Chondrocyte (in vitro differentiated cells): ENCODE measurements around the gene LRRC75B. TPM values are rescaled to one million over a fixed set of nuclear protein-coding genes. Genes with fewer than 3 reads are reported as not detected.

Experiments
- DNase-seq: peaks from one replicate; pipeline ENCODE4 v3.0.0; 2021; ENCODE audit warnings: mixed read lengths, low spot score
- H3K27ac Mint-ChIP-seq: one replicate; pipeline ENCODE4 v1.8.0; 2021; ENCODE audit warnings: mild to moderate bottlenecking, moderate library complexity, mixed read lengths; ENCODE audit not compliant: unreplicated experiment
- H3K27me3 Mint-ChIP-seq: 2 replicates; pipeline ENCODE4 v1.8.0; 2021; ENCODE audit warnings: low read depth, mixed read lengths
- H3K36me3 Mint-ChIP-seq: 2 replicates; pipeline ENCODE4 v1.8.0; 2021; ENCODE audit warnings: low read depth, mixed read lengths
- H3K4me1 Mint-ChIP-seq: 2 replicates; pipeline ENCODE4 v1.8.0; 2021; ENCODE audit warnings: low read depth, mild to moderate bottlenecking, mixed read lengths
- H3K4me3 Mint-ChIP-seq: one replicate; pipeline ENCODE4 v1.8.0; 2021; ENCODE audit warnings: mild to moderate bottlenecking, moderate library complexity, mixed read lengths; ENCODE audit not compliant: unreplicated experiment
- H3K9me3 Mint-ChIP-seq: 2 replicates; pipeline ENCODE4 v1.8.0; 2021; ENCODE audit warnings: low read depth, mixed read lengths
- CTCF ChIP-seq: fragments of 200-600 bp; sonication (generic); IDR thresholded peaks from 2 replicates; pipeline ENCODE4 v1.5.0; 2021; ENCODE audit warnings: antibody characterized with exemption, mild to moderate bottlenecking, moderate library complexity
- total RNA-seq: library from RNA; stranded (reverse); gene quantifications from 3 replicates; pipeline ENCODE4 v1.2.1, GENCODE V29; 2021

The LRRC75B gene
- total RNA-seq, 1 donor from 2014 or later = 8.6 TPM

DNA sequence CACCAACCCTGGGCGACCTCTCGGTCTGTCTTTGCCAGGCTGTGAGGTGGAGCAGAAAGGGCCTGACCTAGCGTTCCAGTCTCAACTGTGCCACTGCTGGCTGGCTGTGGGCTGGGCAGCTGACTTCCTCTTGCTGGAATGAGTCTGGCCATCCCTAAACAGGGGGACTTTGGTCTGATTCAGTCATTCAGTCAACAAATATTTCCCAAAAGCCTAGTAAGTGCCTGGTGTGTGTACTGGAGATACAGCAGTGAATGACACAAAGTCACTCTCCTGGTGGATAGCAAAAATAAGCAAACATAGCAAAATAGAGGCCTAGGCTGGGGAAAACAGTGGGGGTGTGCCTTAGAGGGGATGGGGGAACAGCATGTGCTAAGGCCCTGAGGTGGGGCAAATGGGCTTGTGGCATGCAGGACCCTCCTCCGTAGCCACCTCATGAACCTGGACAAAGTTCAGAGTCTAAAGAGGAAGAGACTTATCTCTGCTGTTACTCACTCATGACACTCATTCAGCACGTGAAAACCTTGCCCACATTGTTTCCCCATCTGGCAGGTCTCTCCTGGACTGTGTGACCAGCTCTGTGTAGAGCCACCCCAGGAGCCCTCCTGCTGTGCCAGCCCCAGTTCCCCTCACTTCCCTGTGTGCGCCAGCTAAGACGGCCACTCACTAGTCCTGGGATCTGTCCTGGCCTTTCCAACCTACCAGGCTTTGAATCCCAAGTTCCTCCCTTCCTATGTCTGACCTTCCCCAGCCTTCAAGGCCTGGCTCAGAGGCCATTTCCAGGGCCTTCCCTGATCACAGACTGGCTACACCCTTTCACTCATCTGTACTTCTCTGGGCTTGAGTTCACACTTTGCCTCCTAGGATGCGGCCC, 42.6 kb downstream of the LRRC75B start:
- Mint-ChIP-seq H3K4me3 (no peak overlapping the region), H3K36me3 (peaks cover 14% of the 10 kb centered on the region), H3K27ac (no peak overlapping the region), H3K9me3 (no peaks in the 10 kb centered on the region), H3K27me3 (no peaks in the 10 kb centered on the region), H3K4me1 (peaks cover 37% of the 10 kb centered on the region)
- no peak for TF ChIP-seq CTCF
- no peak for DNase-seq

DNA sequence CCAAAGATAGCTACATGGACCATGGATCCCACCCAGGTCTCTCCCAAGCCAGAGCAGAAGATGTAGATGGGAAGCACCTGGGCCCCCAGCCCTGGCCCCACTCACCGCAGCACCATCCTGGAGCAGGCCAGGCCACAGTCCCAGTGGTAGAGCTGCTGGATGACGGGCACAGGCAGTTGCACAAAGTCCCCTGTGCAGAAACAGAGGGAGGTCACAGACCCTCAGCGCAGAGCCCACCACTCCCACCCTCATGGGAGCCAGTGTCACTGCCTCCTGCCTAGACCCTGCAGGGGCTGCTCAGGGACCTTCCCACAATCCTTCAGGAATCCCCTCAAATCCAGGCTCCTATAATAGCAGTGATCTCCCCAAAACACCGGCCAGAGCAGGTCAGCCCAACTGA, 44.1 kb downstream of the LRRC75B start:
- no peak for TF ChIP-seq CTCF
- H3K27ac Mint-ChIP-seq = no peak overlapping the region
- H3K4me1 Mint-ChIP-seq = peaks cover 38% of the 10 kb centered on the region
- H3K4me3 Mint-ChIP-seq = no peak overlapping the region
- no peaks in the 10 kb centered on the region for H3K9me3 Mint-ChIP-seq
- H3K27me3 Mint-ChIP-seq = no peaks in the 10 kb centered on the region
- no peak for DNase-seq
- H3K36me3 Mint-ChIP-seq = peaks cover 14% of the 10 kb centered on the region

DNA sequence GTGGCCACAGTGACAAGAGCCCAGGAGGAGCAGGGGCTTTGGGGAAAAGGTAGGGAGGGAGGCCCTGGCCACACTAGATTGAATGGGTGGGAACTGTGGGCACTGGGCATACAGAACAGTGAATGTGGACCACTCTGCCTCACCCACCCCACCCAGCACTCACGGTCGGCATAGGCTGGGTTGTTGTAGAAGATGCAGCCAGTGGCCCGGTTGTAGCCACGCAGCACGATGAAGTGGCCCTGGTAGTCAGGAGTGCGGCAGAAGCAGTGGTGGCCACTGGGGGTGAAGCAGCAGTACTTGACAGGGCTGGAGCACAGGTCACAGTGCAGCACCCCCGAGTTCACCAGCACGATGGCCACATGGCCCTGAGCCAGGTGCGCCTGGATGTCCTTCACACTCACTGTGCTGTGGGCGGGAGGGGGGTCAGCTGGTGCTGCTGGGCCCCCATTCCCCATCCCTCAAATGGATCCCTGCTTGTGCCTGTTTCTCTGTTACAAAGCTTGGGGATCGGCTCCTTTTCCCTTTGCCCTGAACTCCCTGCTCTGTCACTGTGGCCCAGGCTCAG, 49.1 kb downstream of the LRRC75B start:
- Mint-ChIP-seq H3K36me3 (peaks cover 23% of the 10 kb centered on the region), H3K27me3 (no peaks in the 10 kb centered on the region), H3K4me3 (no peak overlapping the region), H3K9me3 (no peaks in the 10 kb centered on the region), H3K4me1 (peaks cover 20% of the 10 kb centered on the region), H3K27ac (no peak overlapping the region)
- no peak for TF ChIP-seq CTCF
- no peak for DNase-seq

DNA sequence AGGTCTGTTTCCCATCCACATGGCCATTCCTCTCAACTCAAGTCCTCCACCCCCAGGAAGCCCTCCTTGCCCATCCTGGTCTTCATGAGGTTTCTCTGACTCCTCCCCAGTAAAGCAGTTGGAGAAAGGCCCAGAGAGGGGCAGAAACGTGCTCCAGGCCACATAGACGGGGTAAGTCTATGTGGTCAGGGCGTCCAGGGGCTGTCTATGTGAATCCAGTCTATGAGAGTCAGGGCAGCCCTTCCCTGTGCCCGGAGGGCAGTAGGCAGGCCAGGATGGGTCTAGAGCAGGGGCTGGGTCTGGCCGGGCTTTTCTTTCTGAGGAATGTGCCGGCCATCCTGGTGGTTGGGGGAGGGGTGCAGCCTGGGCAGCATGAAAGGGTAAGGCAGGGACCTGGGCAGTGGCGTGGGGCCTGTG, 49.7 kb downstream of the LRRC75B start:
- Mint-ChIP-seq H3K27ac (no peak overlapping the region), H3K36me3 (peaks cover 23% of the 10 kb centered on the region), H3K9me3 (no peaks in the 10 kb centered on the region), H3K27me3 (no peaks in the 10 kb centered on the region), H3K4me1 (peaks cover 20% of the 10 kb centered on the region), H3K4me3 (no peak overlapping the region)
- DNase-seq = no peak
- TF ChIP-seq CTCF = no peak

GRCh38 chr22:24542641-24543040, 50.2 kb downstream of the LRRC75B start:
- no peaks in the 10 kb centered on the region for H3K9me3 Mint-ChIP-seq
- no peak for TF ChIP-seq CTCF

More at GRCh38 chr22:24542641-24543040, 50.2 kb downstream of the LRRC75B start:
- no peaks in the 10 kb centered on the region for H3K27me3 Mint-ChIP-seq
- no peak overlapping the region for H3K27ac Mint-ChIP-seq
- peaks cover 20% of the 10 kb centered on the region for H3K36me3 Mint-ChIP-seq
- no peak overlapping the region for H3K4me3 Mint-ChIP-seq
- peaks cover 20% of the 10 kb centered on the region for H3K4me1 Mint-ChIP-seq
- no peak for DNase-seq
